RWPE1 (cell line): ENCODE measurements around the gene LHFPL2.

Source experiments
- CTCF ChIA-PET: fragments of 350-600 bp; sonication (Branson Sonifier 250); formaldehyde crosslinking; extraction: SDS; loops from one replicate; lab custom pipeline; 2021; lab: Yijun Ruan, JAX
- POLR2A ChIA-PET: fragments of 400-600 bp; formaldehyde crosslinking; extraction: SDS; loops from one replicate; lab custom pipeline; 2020; ENCODE audit warnings: antibody characterized with exemption; ENCODE audit not compliant: low non-redundant PET; lab: Yijun Ruan, JAX
- DNase-seq: peaks from one replicate; pipeline ENCODE4 v3.0.0; 2012; ENCODE audit warnings: low spot score
- H3K27ac ChIP-seq: fragments of 450-650 bp; 2 replicates; pipeline ENCODE4 v1.5.1; 2017
- TF ChIP-seq, protein P1 (sequence below): fragments of 450-650 bp; conservative IDR thresholded peaks from 2 replicates; pipeline ENCODE4 v1.5.1; 2017; ENCODE audit warnings: low read depth, mild to moderate bottlenecking

LHFPL2 gene

DNA sequence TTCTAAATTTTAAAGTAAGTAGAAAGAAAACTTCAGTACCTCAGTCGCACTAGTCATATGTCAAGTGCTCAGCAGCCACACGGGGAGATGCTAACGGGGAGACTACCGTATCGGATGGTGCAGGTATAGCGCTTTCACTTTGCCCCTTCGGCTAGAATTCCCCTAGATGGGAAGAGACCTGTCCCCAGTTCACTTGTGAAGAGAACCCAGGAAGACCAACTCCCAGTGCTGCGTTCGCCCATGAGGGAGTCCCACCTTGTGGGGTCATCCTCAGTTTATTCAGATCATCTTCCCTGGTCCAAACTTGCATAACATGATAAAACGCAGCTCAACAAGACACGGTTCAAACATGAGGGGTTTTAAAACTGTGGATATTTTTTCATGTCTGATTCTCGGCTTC, 87.3 kb downstream of the LHFPL2 start:
- TF ChIP-seq, protein P1, sequence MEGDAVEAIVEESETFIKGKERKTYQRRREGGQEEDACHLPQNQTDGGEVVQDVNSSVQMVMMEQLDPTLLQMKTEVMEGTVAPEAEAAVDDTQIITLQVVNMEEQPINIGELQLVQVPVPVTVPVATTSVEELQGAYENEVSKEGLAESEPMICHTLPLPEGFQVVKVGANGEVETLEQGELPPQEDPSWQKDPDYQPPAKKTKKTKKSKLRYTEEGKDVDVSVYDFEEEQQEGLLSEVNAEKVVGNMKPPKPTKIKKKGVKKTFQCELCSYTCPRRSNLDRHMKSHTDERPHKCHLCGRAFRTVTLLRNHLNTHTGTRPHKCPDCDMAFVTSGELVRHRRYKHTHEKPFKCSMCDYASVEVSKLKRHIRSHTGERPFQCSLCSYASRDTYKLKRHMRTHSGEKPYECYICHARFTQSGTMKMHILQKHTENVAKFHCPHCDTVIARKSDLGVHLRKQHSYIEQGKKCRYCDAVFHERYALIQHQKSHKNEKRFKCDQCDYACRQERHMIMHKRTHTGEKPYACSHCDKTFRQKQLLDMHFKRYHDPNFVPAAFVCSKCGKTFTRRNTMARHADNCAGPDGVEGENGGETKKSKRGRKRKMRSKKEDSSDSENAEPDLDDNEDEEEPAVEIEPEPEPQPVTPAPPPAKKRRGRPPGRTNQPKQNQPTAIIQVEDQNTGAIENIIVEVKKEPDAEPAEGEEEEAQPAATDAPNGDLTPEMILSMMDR: no peak
- CTCF ChIA-PET: no interaction called here
- H3K27ac ChIP-seq: no peak overlapping the region
- DNase-seq: no peak
- POLR2A ChIA-PET: no interaction called here

DNA sequence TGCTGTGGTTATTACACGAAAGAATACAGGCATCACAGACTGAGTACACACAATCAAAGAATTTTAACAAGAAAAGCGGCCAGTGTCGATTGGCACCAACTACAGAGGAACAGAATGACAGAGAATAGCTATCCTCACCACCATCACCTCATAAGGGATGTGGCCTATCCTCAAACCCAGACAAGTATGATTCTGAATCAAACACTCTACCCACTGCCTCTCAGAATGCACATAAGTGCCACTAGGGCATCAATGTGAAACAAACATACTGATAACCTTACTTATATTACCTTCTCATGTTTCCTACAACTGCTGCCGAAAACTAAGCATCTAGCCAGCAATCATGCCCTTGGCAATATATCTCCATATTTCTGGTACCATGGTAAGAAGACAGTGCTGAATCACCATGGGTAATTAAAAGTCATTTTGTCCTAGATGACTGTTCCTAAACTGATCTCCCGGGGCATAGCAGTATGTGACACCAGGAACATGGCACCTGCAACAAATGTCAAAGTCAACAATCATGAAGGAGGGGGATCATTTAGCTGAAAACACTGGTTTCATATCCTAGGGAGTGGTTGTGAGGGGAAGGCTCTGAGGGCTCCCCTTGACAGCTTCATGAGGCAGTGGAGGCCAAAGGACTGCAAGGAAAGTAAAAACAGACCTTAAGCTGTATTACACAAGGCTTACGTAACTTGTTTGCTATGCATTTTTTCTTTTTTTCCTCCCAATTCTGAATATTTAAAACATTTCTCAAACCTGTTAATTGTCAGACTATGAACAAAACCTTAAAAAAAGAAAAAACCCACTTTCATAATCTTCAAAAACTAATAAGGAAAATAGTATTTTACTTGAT, 88.3 kb downstream of the LHFPL2 start:
- no peak for DNase-seq
- H3K27ac ChIP-seq: no peak overlapping the region
- CTCF ChIA-PET: interaction anchor here (0.7 kb wide), 1 partner anchor 25 kb away, joined by 3 read pairs; no protein-coding TSS in a partner anchor
- POLR2A ChIA-PET: no interaction called here
- TF ChIP-seq, protein P1: no peak

DNA sequence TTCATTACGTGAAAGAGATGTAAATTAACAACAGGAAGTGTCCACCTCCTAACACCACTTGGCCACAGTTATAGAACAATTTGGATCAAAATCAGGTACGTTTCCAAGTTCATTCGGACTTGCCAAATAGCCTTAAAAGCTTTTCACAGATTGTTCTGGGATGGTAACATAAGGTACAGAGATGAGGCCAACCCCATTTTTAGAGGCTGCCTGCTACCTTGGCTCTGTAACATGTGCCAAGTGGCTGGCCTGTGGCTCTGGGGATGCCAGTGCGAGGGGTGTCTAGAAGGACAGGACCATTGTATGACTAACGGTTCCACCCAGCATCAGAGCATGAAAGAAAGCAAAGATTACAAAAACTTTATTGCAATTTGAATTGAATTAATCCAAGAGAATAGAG, 91.0 kb downstream of the LHFPL2 start:
- no peak overlapping the region for H3K27ac ChIP-seq
- DNase-seq: no peak
- TF ChIP-seq, protein P1: no peak
- CTCF ChIA-PET: no interaction called here
- POLR2A ChIA-PET: no interaction called here

DNA sequence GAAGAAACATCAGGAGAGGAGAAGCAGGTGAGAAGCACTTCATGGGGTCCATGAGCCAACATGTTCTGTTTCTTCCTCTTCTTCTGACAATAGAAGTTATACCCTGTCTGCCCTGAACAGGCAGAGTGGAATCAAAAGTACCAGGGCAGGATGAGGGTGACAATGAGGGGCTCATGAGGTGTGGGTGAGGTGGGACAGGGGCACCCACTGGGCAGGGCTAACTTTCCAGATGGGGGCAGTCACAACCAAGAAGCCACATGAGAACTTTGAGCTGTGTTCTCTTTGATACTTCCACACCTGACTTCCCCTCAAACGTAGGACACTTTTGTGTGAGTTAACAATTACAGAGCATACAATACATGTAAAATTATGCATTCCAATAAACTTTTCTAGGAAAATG, 92.7 kb downstream of the LHFPL2 start:
- no peak for DNase-seq
- POLR2A ChIA-PET: no interaction called here
- CTCF ChIA-PET: interaction anchor here (0.5 to 1.3 kb wide), 2 partner anchors 8 to 49 kb away, joined by 3 read pairs; no protein-coding TSS in a partner anchor
- no peak overlapping the region for H3K27ac ChIP-seq
- TF ChIP-seq, protein P1: no peak

DNA sequence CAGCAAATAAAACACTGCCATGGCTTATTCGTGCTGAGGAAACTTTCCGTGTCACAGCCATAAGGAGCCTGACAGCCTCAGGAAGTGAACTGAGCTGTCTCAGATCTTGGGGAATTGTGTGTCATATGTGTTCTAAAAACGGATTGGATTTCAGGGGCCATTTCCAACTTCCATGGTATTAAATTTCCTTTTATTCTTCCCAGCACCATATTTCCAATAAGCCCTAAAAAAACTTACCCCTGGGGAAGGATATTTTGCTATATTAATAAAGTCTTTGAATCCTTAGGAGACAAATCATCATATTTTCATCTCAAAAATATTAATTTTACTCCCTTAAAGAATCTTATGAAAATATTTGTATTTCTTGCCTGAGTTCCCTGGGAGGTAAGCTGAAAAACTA, 93.9 kb downstream of the LHFPL2 start:
- H3K27ac ChIP-seq: no peak overlapping the region
- ChIA-PET POLR2A (no interaction called here), CTCF (no interaction called here)
- no peak for DNase-seq
- TF ChIP-seq, protein P1: no peak

DNA sequence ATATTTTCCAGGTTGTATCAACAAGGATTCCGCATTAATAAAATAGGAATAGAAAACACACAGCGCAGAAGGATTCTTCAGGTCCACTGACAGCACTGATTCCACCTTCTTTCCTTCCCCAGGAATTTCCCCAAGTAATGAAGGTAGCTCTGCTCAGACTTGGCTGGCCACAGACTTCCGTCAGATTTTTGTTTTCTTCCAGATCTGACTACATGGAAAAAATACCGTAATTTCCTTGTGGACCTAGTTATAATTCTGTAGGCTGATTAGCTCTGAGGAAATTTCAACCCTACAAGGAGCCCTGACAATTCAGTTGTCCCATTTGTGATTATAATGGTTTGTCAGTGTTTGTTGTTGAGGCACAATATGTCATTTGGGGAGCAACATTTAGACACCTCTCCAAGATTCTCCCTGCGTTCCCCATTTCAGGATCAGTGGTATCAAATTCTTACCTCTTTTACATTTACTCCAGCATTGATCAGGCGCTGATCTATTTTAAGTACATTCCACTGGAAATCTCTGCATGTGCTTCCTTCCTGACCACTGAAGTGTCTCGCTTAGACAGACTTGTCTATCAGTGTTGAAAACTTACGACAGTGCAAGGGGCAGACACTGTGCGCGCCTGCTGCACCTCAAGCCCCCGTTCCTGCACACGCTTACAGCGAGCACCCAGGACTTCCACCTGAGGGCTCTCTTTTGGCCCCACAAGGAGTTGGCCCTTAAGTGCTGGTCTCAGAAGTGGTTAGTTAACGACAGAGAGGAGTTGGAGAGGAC, 94.8 kb downstream of the LHFPL2 start:
- TF ChIP-seq, protein P1: no peak
- CTCF ChIA-PET: interaction anchor here (0.6 kb wide), 2 partner anchors 127 to 1740 kb away, joined by 3 to 4 read pairs; no protein-coding TSS in a partner anchor
- H3K27ac ChIP-seq: no peak overlapping the region
- POLR2A ChIA-PET: no interaction called here
- no peak for DNase-seq
